Measurements from ENCODE around the gene HOXB2.

Gene HOXB2

GRCh38 chr17:48546924-48547807, 2.3 kb upstream of the HOXB2 start:
- no peak for TF ChIP-seq CTCF (IDR thresholded peaks at IDR 0.05; ENCODE audit: low read depth, low read length, missing control alignments)
- H3K4me3 ChIP-seq (ENCODE audit: low read depth, low read length) = no peak overlapping the region
- no peak for DNase-seq (ENCODE audit: low read depth)

- TF ChIP-seq CTCF (IDR thresholded peaks at IDR 0.05; ENCODE audit: low read depth, low read length, missing control alignments) = no peak
- H3K4me3 ChIP-seq (ENCODE audit: low read depth, low read length) = no peak overlapping the region
- no peak for DNase-seq (ENCODE audit: low read depth)
These were observed 1.4 kb upstream of the HOXB2 start for GRCh38 chr17:48546137-48546923.

- DNase-seq (ENCODE audit: low read depth) = no peak
- H3K4me3 ChIP-seq (ENCODE audit: low read depth, low read length) = no peak overlapping the region
- TF ChIP-seq CTCF (IDR thresholded peaks at IDR 0.05; ENCODE audit: low read depth, low read length, missing control alignments) = no peak
These were observed 630 bp upstream of the HOXB2 start for GRCh38 chr17:48545539-48545938.

- no peak for TF ChIP-seq CTCF (IDR thresholded peaks at IDR 0.05; ENCODE audit: low read depth, low read length, missing control alignments)
- no peak overlapping the region; the same call in 1 of the 2 replicates for H3K4me3 ChIP-seq (ENCODE audit: low read depth, low read length)
- no peak for DNase-seq (ENCODE audit: low read depth)
These were observed 424 bp downstream of the HOXB2 start for GRCh38 chr17:48544349-48545021.

GRCh38 chr17:48543854-48544348, 1.0 kb downstream of the HOXB2 start:
- DNase-seq (ENCODE audit: low read depth) = no peak
- TF ChIP-seq CTCF (IDR thresholded peaks at IDR 0.05; ENCODE audit: low read depth, low read length, missing control alignments) = no peak
- H3K4me3 ChIP-seq (ENCODE audit: low read depth, low read length) = peak overlapping the region; percentile 55

GRCh38 chr17:48543107-48543853, 1.6 kb downstream of the HOXB2 start:
- H3K4me3 ChIP-seq (ENCODE audit: low read depth, low read length) = peak overlapping the region; percentile 55
- peak; percentile 35 for TF ChIP-seq CTCF (IDR thresholded peaks at IDR 0.05; ENCODE audit: low read depth, low read length, missing control alignments)
- DNase-seq (ENCODE audit: low read depth) = no peak

Data from GM12864 (cell line).